PC-9 (cell line): Measurements from ENCODE around the gene USP4. TPM values are rescaled to one million over a fixed set of nuclear protein-coding genes. Genes with fewer than 3 reads are reported as not detected.

Experiments used
- BruUV-seq: library from RNA; stranded (reverse); fragments of 400-500 nt; replicated peaks from 2 replicates; lab custom pipeline; 2021; lab: Mats Ljungman, UMichigan
- CTCF ChIA-PET: fragments of 300-600 bp; sonication (Branson Sonifier 250); formaldehyde crosslinking; loops from one replicate; lab custom pipeline; 2022; ENCODE audit warnings: antibody characterized with exemption; lab: Charles Lee
- POLR2A ChIA-PET: fragments of 300-600 bp; sonication (Branson Sonifier 250); formaldehyde crosslinking; loops from one replicate; lab custom pipeline; 2022; ENCODE audit warnings: antibody characterized with exemption; ENCODE audit not compliant: unreplicated experiment; lab: Charles Lee
- DNase-seq, 2 experiments: peaks; one replicate each; pipeline versions ENCODE4 v3.0.0 to v3.0.0-alpha.2; 2015 to 2022; ENCODE audit warnings: mixed read lengths in 1 of 2
- H2AFZ ChIP-seq: fragments of 200-600 bp; sonication (generic); 2 replicates; pipeline ENCODE4 v1.8.1; 2017; ENCODE audit warnings: antibody characterized with exemption
- H3F3A ChIP-seq: fragments of 200-600 bp; sonication (generic); 2 replicates; pipeline ENCODE4 v1.8.1; 2017; ENCODE audit warnings: antibody characterized with exemption, mild to moderate bottlenecking, low read depth; ENCODE audit not compliant: insufficient read depth
- H3K27ac ChIP-seq: fragments of 200-600 bp; sonication (generic); 2 replicates; pipeline ENCODE4 v1.6.1; 2016; ENCODE audit warnings: mixed run types
- H3K27me3 ChIP-seq: fragments of 200-600 bp; sonication (generic); 2 replicates; pipeline ENCODE4 v1.6.1; 2016; ENCODE audit warnings: low read depth, mixed run types; ENCODE audit not compliant: insufficient read depth
- H3K36me3 ChIP-seq: fragments of 200-600 bp; sonication (generic); 2 replicates; pipeline ENCODE4 v1.6.1; 2016; ENCODE audit warnings: low read depth, mixed run types
- H3K4me1 ChIP-seq: fragments of 200-600 bp; sonication (generic); replicated peaks from 2 replicates; pipeline ENCODE4 v1.6.1; 2016; ENCODE audit warnings: mixed run types; ENCODE audit not compliant: insufficient read depth
- H3K4me2 ChIP-seq: fragments of 200-600 bp; sonication (generic); 2 replicates; pipeline ENCODE4 v1.6.1; 2017; ENCODE audit warnings: mixed run types
- H3K4me3 ChIP-seq: fragments of 200-600 bp; sonication (generic); 2 replicates; pipeline ENCODE4 v1.6.1; 2016; ENCODE audit warnings: mixed run types
- H3K79me2 ChIP-seq: fragments of 200-600 bp; sonication (generic); 2 replicates; pipeline ENCODE4 v1.6.1; 2017; ENCODE audit warnings: low read depth, mixed run types
- H3K9me2 ChIP-seq: fragments of 200-600 bp; sonication (generic); 2 replicates; pipeline ENCODE4 v1.8.1; 2017; ENCODE audit warnings: mild to moderate bottlenecking; ENCODE audit not compliant: insufficient read depth
- H3K9me3 ChIP-seq: fragments of 200-600 bp; sonication (generic); 2 replicates; pipeline ENCODE4 v1.8.1; 2016; ENCODE audit warnings: low read depth; ENCODE audit not compliant: insufficient read depth
- H4K20me1 ChIP-seq: fragments of 200-600 bp; sonication (generic); 2 replicates; pipeline ENCODE4 v1.8.1; 2017; ENCODE audit not compliant: insufficient read depth
- CTCF ChIP-seq: fragments of 200-600 bp; sonication (generic); conservative IDR thresholded peaks from 2 replicates; pipeline ENCODE4 v1.6.1; 2017; ENCODE audit warnings: mixed run types, antibody characterized with exemption, mild to moderate bottlenecking, moderate library complexity
- EZH2 ChIP-seq: fragments of 200-600 bp; sonication (generic); IDR thresholded peaks from 2 replicates; pipeline ENCODE4 v1.8.0; 2017; ENCODE audit warnings: antibody characterized with exemption, low read depth
- intact Hi-C: fragments of 100-400 bp; cut with micrococcal nuclease; formaldehyde crosslinking; loops from one replicate; pipeline ENCODE4 v1.10.0; 2022; ENCODE audit not compliant: unreplicated experiment
- total RNA-seq: library from RNA; stranded (reverse); gene quantifications from 2 replicates; pipeline ENCODE4 v1.2.3, GENCODE V29; 2021

Gene USP4
- total RNA-seq, 1 experiment from 2014 or later, result 42.9 TPM

GRCh38 chr3:49295489-49296058 is 44.3 kb downstream of the USP4 start:
- no peaks in the 10 kb centered on the region for H3F3A ChIP-seq
- H3K4me3 ChIP-seq, result no peak overlapping the region
- H3K36me3 ChIP-seq, result peaks cover 4% of the 10 kb centered on the region; the same call in 1 of the 2 replicates
- H3K79me2 ChIP-seq, result no peaks in the 10 kb centered on the region
- no peaks in the 10 kb centered on the region for H3K27me3 ChIP-seq
- H2AFZ ChIP-seq, result no peak overlapping the region
- intact Hi-C loops, result loop anchor here (1.0 to 10.0 kb wide), 2 partner anchors 121 to 154 kb away; partner anchors contain the start of gene KLHDC8B
- H3K9me2 ChIP-seq, result no peaks in the 10 kb centered on the region
- H3K9me3 ChIP-seq, result no peaks in the 10 kb centered on the region
- no TSS peak for BruUV-seq
- ChIA-PET CTCF (no interaction called here), POLR2A (no interaction called here)
- H3K4me1 ChIP-seq, result no peaks in the 10 kb centered on the region
- no peak overlapping the region for H3K27ac ChIP-seq
- no peak overlapping the region for H3K4me2 ChIP-seq
- H4K20me1 ChIP-seq, result no peaks in the 10 kb centered on the region
- DNase-seq, result peak in 1 of 2 experiments; percentile 36
- TF ChIP-seq CTCF, result peak; percentile 72
- TF ChIP-seq EZH2, result no peak

- H4K20me1 ChIP-seq, result no peaks in the 10 kb centered on the region
- H3K27ac ChIP-seq, result no peak overlapping the region
- POLR2A ChIA-PET, result no interaction called here
- DNase-seq, result no peak
- no peak for TF ChIP-seq EZH2
- TF ChIP-seq CTCF, result no peak
- no peak overlapping the region for H2AFZ ChIP-seq
- H3K9me2 ChIP-seq, result no peaks in the 10 kb centered on the region
- no peaks in the 10 kb centered on the region for H3F3A ChIP-seq
- CTCF ChIA-PET, result no interaction called here
- H3K4me1 ChIP-seq, result no peaks in the 10 kb centered on the region
- no peaks in the 10 kb centered on the region for H3K79me2 ChIP-seq
- BruUV-seq, result no TSS peak
- no peak overlapping the region for H3K4me3 ChIP-seq
- intact Hi-C loops, result loop anchor here (10.0 kb wide), 1 partner anchor 120 kb away; the partner anchor contains the start of gene KLHDC8B
- no peak overlapping the region for H3K4me2 ChIP-seq
- H3K27me3 ChIP-seq, result no peaks in the 10 kb centered on the region
- 0 out of 2 replicates have a peak, but pooled peaks cover 4% of the 10 kb centered on the region for H3K36me3 ChIP-seq
- no peaks in the 10 kb centered on the region for H3K9me3 ChIP-seq
Observed at GRCh38 chr3:49294343-49294742, 45.5 kb downstream of the USP4 start.

- BruUV-seq, result no TSS peak
- no peaks in the 10 kb centered on the region for H3F3A ChIP-seq
- ChIA-PET POLR2A (no interaction called here), CTCF (no interaction called here)
- H3K79me2 ChIP-seq, result no peaks in the 10 kb centered on the region
- DNase-seq, result no peak
- H3K4me2 ChIP-seq, result no peak overlapping the region
- no peak overlapping the region for H2AFZ ChIP-seq
- H3K27me3 ChIP-seq, result no peaks in the 10 kb centered on the region
- no peaks in the 10 kb centered on the region for H3K4me1 ChIP-seq
- intact Hi-C loops, result no loop called here
- no peak for TF ChIP-seq EZH2
- TF ChIP-seq CTCF, result no peak
- no peaks in the 10 kb centered on the region for H3K9me3 ChIP-seq
- H4K20me1 ChIP-seq, result no peaks in the 10 kb centered on the region
- H3K9me2 ChIP-seq, result no peaks in the 10 kb centered on the region
- H3K27ac ChIP-seq, result no peak overlapping the region
- H3K4me3 ChIP-seq, result no peak overlapping the region
- peaks cover 7% of the 10 kb centered on the region; the same call in 1 of the 2 replicates for H3K36me3 ChIP-seq
Observed at GRCh38 chr3:49283997-49284396, 55.9 kb downstream of the USP4 start.
